H1 (cell line): ENCODE data around the gene SERPINA6. TPM values are rescaled to one million over a fixed set of nuclear protein-coding genes. Genes with fewer than 3 reads are reported as not detected.
"Not testable (repeated sequence)": the region's sequence is repeated elsewhere in the genome, so short reads cannot be mapped to it uniquely, and the experiment has no call there.

Experiments used
- CTCF ChIA-PET: fragments of 300-600 bp; sonication (Branson Sonifier 250); formaldehyde crosslinking; loops from one replicate; lab custom pipeline; 2021; ENCODE audit not compliant: partially characterized antibody; lab: Charles Lee
- POLR2A ChIA-PET: fragments of 300-600 bp; sonication (Branson Sonifier 250); formaldehyde crosslinking; loops from one replicate; lab custom pipeline; 2021; ENCODE audit warnings: inconsistent platforms; ENCODE audit not compliant: partially characterized antibody; lab: Charles Lee
- DNase-seq, 2 experiments: peaks; one replicate each; pipeline versions ENCODE4 v3.0.0 to v3.0.0-alpha.2; 2010 to 2022; ENCODE audit warnings: low spot score in 2 of 2, low read depth in 1 of 2, mixed read lengths in 1 of 2
- FAIRE-seq: peaks from 2 replicates; lab custom pipeline; 2011; peaks lifted over from hg19 to GRCh38; lab: Jason Lieb, UNC
- H2AFZ ChIP-seq: 2 replicates; pipeline ENCODE4 v1.8.1; 2012; ENCODE audit warnings: low read length, inconsistent platforms
- H2AK5ac ChIP-seq: 2 replicates; pipeline ENCODE4 v1.6.1; 2013; ENCODE audit warnings: low read depth, low read length
- H2BK120ac ChIP-seq: replicated peaks from 2 replicates; pipeline ENCODE3; 2013; ENCODE audit warnings: low read depth, low read length, inconsistent platforms
- H2BK12ac ChIP-seq: 2 replicates; pipeline ENCODE4 v1.6.1; 2013; ENCODE audit warnings: low read depth, low read length
- H2BK15ac ChIP-seq: 2 replicates; pipeline ENCODE4 v1.6.1; 2013; ENCODE audit warnings: low read length
- H2BK20ac ChIP-seq: 2 replicates; pipeline ENCODE4 v1.6.1; 2013; ENCODE audit warnings: low read length
- H2BK5ac ChIP-seq: 2 replicates; pipeline ENCODE4 v1.6.1; 2013; ENCODE audit warnings: low read depth, low read length
- H3K14ac ChIP-seq: 2 replicates; pipeline ENCODE4 v1.6.1; 2013; ENCODE audit warnings: inconsistent platforms; ENCODE audit not compliant: insufficient read length
- H3K18ac ChIP-seq: 2 replicates; pipeline ENCODE4 v1.6.1; 2013; ENCODE audit warnings: low read length; ENCODE audit errors: extremely low read depth
- H3K23ac ChIP-seq: 2 replicates; pipeline ENCODE4 v1.6.1; 2013; ENCODE audit warnings: inconsistent platforms; ENCODE audit not compliant: insufficient read length
- H3K23me2 ChIP-seq: 2 replicates; pipeline ENCODE4 v1.6.1; 2013; ENCODE audit warnings: low read depth, low read length
- H3K27ac ChIP-seq: 2 replicates; pipeline ENCODE4 v1.6.1; 2011; ENCODE audit warnings: low read depth, low read length, inconsistent platforms
- H3K27me3 ChIP-seq, 4 experiments: replicated peaks in 1 of 4; 1 replicate in 1 of 4; 2 replicates in 3 of 4; pipeline versions ENCODE4 v1.6.1 to v1.8.1; 2011 to 2013; ENCODE audit warnings: low read length in 3 of 4, mild to moderate bottlenecking in 3 of 4, inconsistent platforms in 2 of 4, mixed read lengths in 2 of 4, moderate library complexity in 1 of 4; ENCODE audit not compliant: control insufficient read depth in 3 of 4, insufficient read depth in 3 of 4; ENCODE audit errors: extremely low read depth in 1 of 4
- H3K36me3 ChIP-seq, 4 experiments: 2 replicates each; pipeline versions ENCODE4 v1.6.1 to v1.8.1; 2011 to 2013; ENCODE audit warnings: mild to moderate bottlenecking in 4 of 4, low read length in 3 of 4, moderate library complexity in 2 of 4, control low read depth in 1 of 4, inconsistent platforms in 1 of 4; ENCODE audit not compliant: insufficient read depth in 4 of 4, control insufficient read depth in 2 of 4
- H3K4ac ChIP-seq: replicated peaks from 2 replicates; pipeline ENCODE3; 2013; ENCODE audit warnings: low read length, low read depth, mixed read lengths, inconsistent platforms; ENCODE audit not compliant: insufficient read length
- H3K4me1 ChIP-seq, 4 experiments: replicated peaks in 1 of 4; 1 replicate in 1 of 4; 2 replicates in 3 of 4; pipeline versions ENCODE4 v1.6.1 to v1.8.1; 2011 to 2013; ENCODE audit warnings: low read length in 3 of 4, inconsistent platforms in 2 of 4, mixed read lengths in 1 of 4; ENCODE audit not compliant: insufficient read depth in 4 of 4, control insufficient read depth in 3 of 4
- H3K4me2 ChIP-seq, 2 experiments: 2 replicates each; pipeline versions ENCODE4 v1.6.1 to v1.8.1; 2011 to 2013; ENCODE audit warnings: low read depth in 2 of 2, low read length in 2 of 2, control low read depth in 1 of 2, inconsistent platforms in 1 of 2, mild to moderate bottlenecking in 1 of 2; ENCODE audit not compliant: insufficient read depth in 1 of 2
- H3K4me3 ChIP-seq, 4 experiments: fragments of 200-600, 300-600 bp in 1 of 4; sonication (generic), shearing (Covaris generic), sonication (Bioruptor Twin) in 1 of 4; 2 replicates each; pipeline versions ENCODE4 v1.5.1 to v1.8.1; 2011 to 2016; ENCODE audit warnings: low read length in 4 of 4, low read depth in 3 of 4, control low read depth in 2 of 4, inconsistent platforms in 2 of 4, mild to moderate bottlenecking in 2 of 4, mixed read lengths in 1 of 4, moderate library complexity in 1 of 4; ENCODE audit not compliant: insufficient read depth in 2 of 4; ENCODE audit errors: extremely low read depth in 1 of 4
- H3K56ac ChIP-seq: replicated peaks from 2 replicates; pipeline ENCODE3; 2013; ENCODE audit warnings: low read depth, mild to moderate bottlenecking, mixed read lengths, low read length, inconsistent platforms; ENCODE audit not compliant: insufficient read length
- H3K79me1 ChIP-seq: 2 replicates; pipeline ENCODE4 v1.6.1; 2013; ENCODE audit warnings: low read depth, low read length, control low read depth
- H3K79me2 ChIP-seq, 2 experiments: 2 replicates each; pipeline versions ENCODE4 v1.6.1 to v1.8.1; 2012 to 2013; ENCODE audit warnings: low read length in 2 of 2, mild to moderate bottlenecking in 2 of 2, inconsistent platforms in 1 of 2; ENCODE audit not compliant: insufficient read depth in 2 of 2, control insufficient read depth in 1 of 2
- H3K9ac ChIP-seq, 4 experiments: replicated peaks in 1 of 4; 1 replicate in 1 of 4; 2 replicates in 3 of 4; pipeline versions ENCODE4 v1.6.1 to v1.8.1; 2011 to 2013; ENCODE audit warnings: low read depth in 3 of 4, low read length in 3 of 4, control low read depth in 2 of 4, mild to moderate bottlenecking in 2 of 4, moderate library complexity in 2 of 4, inconsistent platforms in 1 of 4; ENCODE audit errors: extremely low read depth in 1 of 4
- H3K9me3 ChIP-seq, 2 experiments: 2 replicates each; pipeline versions ENCODE4 v1.6.1 to v1.8.1; 2012 to 2013; ENCODE audit warnings: mild to moderate bottlenecking in 2 of 2, moderate library complexity in 2 of 2, control low read depth in 1 of 2, inconsistent platforms in 1 of 2, low read depth in 1 of 2, low read length in 1 of 2, mixed read lengths in 1 of 2; ENCODE audit not compliant: insufficient read depth in 2 of 2
- H4K20me1 ChIP-seq, 2 experiments: replicated peaks in 1 of 2; 2 replicates each; pipeline versions ENCODE3 to v1.8.1; 2011 to 2013; ENCODE audit warnings: inconsistent platforms in 2 of 2, low read length in 2 of 2, mild to moderate bottlenecking in 1 of 2; ENCODE audit not compliant: insufficient read depth in 2 of 2, control insufficient read depth in 1 of 2
- H4K5ac ChIP-seq: 2 replicates; pipeline ENCODE4 v1.6.1; 2013; ENCODE audit warnings: low read length, low read depth, mixed read lengths, inconsistent platforms; ENCODE audit not compliant: insufficient read length
- H4K8ac ChIP-seq: 2 replicates; pipeline ENCODE4 v1.8.0; 2013; ENCODE audit warnings: mild to moderate bottlenecking, moderate library complexity, low read length, inconsistent platforms; ENCODE audit not compliant: insufficient read depth; ENCODE audit errors: extremely low read depth
- H4K91ac ChIP-seq: replicated peaks from 2 replicates; pipeline ENCODE3; 2013; ENCODE audit warnings: low read length, mixed read lengths, inconsistent platforms; ENCODE audit not compliant: insufficient read length
- WGBS, 2 experiments: shearing (Covaris generic) in 1 of 2; methylation state at CpG; one replicate each; pipeline versions ENCODE4 v1.1.6 to v1.1.7; 2013 to 2015; ENCODE audit warnings: low lambda C conversion rate in 2 of 2, mixed read lengths in 2 of 2, inconsistent platforms in 1 of 2, low coverage in 1 of 2, missing lambda C conversion rate in 1 of 2; ENCODE audit not compliant: insufficient replicate concordance in 2 of 2, insufficient coverage in 1 of 2, insufficient read length in 1 of 2; ENCODE audit errors: extremely low coverage in 1 of 2, missing lambda C conversion rate in 1 of 2; 5-methylcytosine and 5-hydroxymethylcytosine counted together
- polyA plus RNA-seq, 7 experiments: library from polyadenylated mRNA; depleted of rRNA in 3 of 7; stranded (reverse) in 5 of 7; unstranded in 2 of 7; fragments of >200 nt in 5 of 7; fragments of 200-250 nt in 2 of 7; gene quantifications; 1 replicate in 5 of 7; 2 replicates in 1 of 7; 4 replicates in 1 of 7; pipeline versions ENCODE4 v1.2.1 to v1.2.3, GENCODE V29; 2011 to 2013; ENCODE audit warnings: missing spikeins in 2 of 7, mixed read lengths in 2 of 7
- total RNA-seq: library from RNA; stranded (reverse); fragmentation: NEBNext Ultra II Directional; extraction: Animal tissue kit (Norgen Biotek cat#: 25700); gene quantifications from 2 replicates; pipeline ENCODE4 v1.2.1, GENCODE V29; 2021

Gene SERPINA6
- total and polyA plus RNA-seq, 2 of the 8 experiments (the other 6 are each of a cell fraction or from before 2014, with no cell fraction given) = not detected

DNA sequence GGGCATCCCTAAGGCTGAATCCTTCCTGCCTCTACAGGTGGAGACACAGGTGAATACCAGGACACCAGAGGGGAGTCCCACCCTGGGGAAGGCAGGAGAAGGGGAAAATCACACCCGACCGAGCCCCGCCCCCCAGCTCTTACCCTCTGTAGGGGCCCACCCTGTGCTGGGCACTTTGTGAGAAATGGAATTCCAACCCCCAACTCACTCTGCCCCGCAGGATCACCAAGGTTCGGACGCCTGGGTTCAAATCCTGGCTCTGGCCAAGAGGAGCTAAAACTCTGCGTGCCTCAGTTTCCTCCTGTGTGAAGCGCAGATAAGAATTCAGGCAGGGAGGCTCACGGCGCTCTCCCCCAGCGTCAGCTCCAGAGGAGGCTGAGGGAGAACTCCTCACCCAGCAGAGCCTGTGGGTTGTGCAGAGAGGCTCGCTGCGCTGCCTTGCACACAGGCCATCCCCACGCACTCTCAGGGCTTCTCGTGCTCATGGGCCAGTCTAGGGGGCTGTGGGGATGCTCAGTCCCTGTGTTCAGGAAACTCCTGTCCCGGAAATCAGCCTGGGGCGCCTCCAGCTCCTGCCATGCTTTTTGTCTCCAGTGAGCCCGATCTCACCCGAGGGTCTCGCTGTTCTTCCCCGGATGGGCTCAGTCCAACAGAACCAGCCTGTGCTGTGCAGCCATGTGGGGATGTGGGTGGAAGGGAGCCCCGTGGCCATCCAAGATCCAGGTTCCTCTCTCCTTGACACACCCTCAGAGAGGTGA lies 46.8 kb upstream of the SERPINA6 start:
- H4K8ac ChIP-seq, H3K14ac ChIP-seq, FAIRE-seq, H3K4me1 ChIP-seq, H3K9ac ChIP-seq, H2BK20ac ChIP-seq, DNase-seq, H3K4ac ChIP-seq, H3K56ac ChIP-seq, H3K27ac ChIP-seq, H3K4me3 ChIP-seq, H2BK5ac ChIP-seq, H3K18ac ChIP-seq, H2BK120ac ChIP-seq, H4K5ac ChIP-seq, POLR2A ChIA-PET, H3K23ac ChIP-seq, H3K36me3 ChIP-seq, H3K79me2 ChIP-seq, H3K9me3 ChIP-seq, H4K91ac ChIP-seq, H3K27me3 ChIP-seq, H2BK15ac ChIP-seq, H3K23me2 ChIP-seq, H3K4me2 ChIP-seq, H3K79me1 ChIP-seq, H2AK5ac ChIP-seq, H4K20me1 ChIP-seq, H2AFZ ChIP-seq: not testable (repeated sequence)
- 88% methylated on average over 13 of the region's 22 CpGs; no CpG with 5 or more reads in 1 of the 2 experiments for WGBS, 2 experiments
- CTCF ChIA-PET = interaction anchor here (0.6 kb wide), 1 partner anchor 53 kb away, joined by 4 read pairs; no protein-coding TSS in a partner anchor
- H2BK12ac ChIP-seq = 0 out of 2 replicates have a peak overlapping the region, but pooled peaks have one; percentile 14
